Measurements from ENCODE around the gene CHP1. TPM values are rescaled to one million over a fixed set of nuclear protein-coding genes. Genes with fewer than 3 reads are reported as not detected.
"Not testable (repeated sequence)": the region's sequence is repeated elsewhere in the genome, so short reads cannot be mapped to it uniquely, and the experiment has no call there.

Gene CHP1
- total and polyA plus RNA-seq, 8 donors, result 23.2 to 79.1 (median 66.3) TPM

- Histone ChIP-seq H3K36me3 (no peaks in the 10 kb centered on the region), H3K9me3 (no peaks in the 10 kb centered on the region), H3K27me3 (no peaks in the 10 kb centered on the region), H3K27ac (no peak overlapping the region), H3K4me3 (no peak overlapping the region), H3K4me1 (peaks cover 7 to 18% (median 10%) of the 10 kb centered on the region in 3 donors)
- DNase-seq, result no peak
- TF ChIP-seq CTCF (IDR thresholded peaks at IDR 0.05), result no peak
- FAIRE-seq, result no peak
- intact Hi-C loops (cut with DNase I), result no loop called here
- ATAC-seq, result no peak
These were observed 4.9 kb downstream of the CHP1 start for GRCh38 chr15:41235929-41236328.

- no peak for FAIRE-seq
- H3K36me3 ChIP-seq, result no peaks in the 10 kb centered on the region
- intact Hi-C loops (cut with DNase I), result no loop called here
- TF ChIP-seq CTCF (IDR thresholded peaks at IDR 0.05), result no peak
- DNase-seq, result no peak
- no peaks in the 10 kb centered on the region for H3K27me3 ChIP-seq
- no peak overlapping the region for H3K27ac ChIP-seq
- no peak overlapping the region for H3K4me3 ChIP-seq
- peaks cover 11 to 19% (median 17%) of the 10 kb centered on the region in 3 donors for H3K4me1 ChIP-seq
- peak in 1 of 4 donors; percentile 56 for ATAC-seq
- no peaks in the 10 kb centered on the region for H3K9me3 ChIP-seq
- WGBS, 2 donors, result 51% methylated on average over 5 of the region's 5 CpGs
These were observed 7.0 kb downstream of the CHP1 start for GRCh38 chr15:41238100-41238499.

- ATAC-seq (peak; percentile 54 to 78 (median 74)), DNase-seq (peak in 3 of 6 donors; percentile 23 to 49 (median 44)), FAIRE-seq (no peak)
- H3K9me3 ChIP-seq, result no peaks in the 10 kb centered on the region
- no peaks in the 10 kb centered on the region for H3K27me3 ChIP-seq
- peak overlapping the region in 1 of 4 donors; percentile 29 for H3K27ac ChIP-seq
- no peak for TF ChIP-seq CTCF (IDR thresholded peaks at IDR 0.05)
- H3K4me3 ChIP-seq, result no peak overlapping the region
- 25 to 27% methylated on average over 6 of the region's 6 CpGs for WGBS, 2 donors
- intact Hi-C loops (cut with DNase I), result no loop called here
- H3K4me1 ChIP-seq, result peaks cover 9 to 13% (median 11%) of the 10 kb centered on the region in 3 donors
- H3K36me3 ChIP-seq, result peaks cover 0 to 18% (median 7%) of the 10 kb centered on the region in 3 donors
These were observed 10.3 kb downstream of the CHP1 start for GRCh38 chr15:41241221-41241964.

GRCh38 chr15:41250745-41251144 lies 19.7 kb downstream of the CHP1 start:
- H3K4me3 ChIP-seq; ATAC-seq; intact Hi-C loops (cut with DNase I); FAIRE-seq; H3K27me3 ChIP-seq; DNase-seq; H3K9me3 ChIP-seq: not testable (repeated sequence)
- Histone ChIP-seq H3K4me1 (peaks cover under 1 to 11% (median 7%) of the 10 kb centered on the region in 3 donors), H3K36me3 (peaks cover 0 to 14% (median 0%) of the 10 kb centered on the region in 3 donors), H3K27ac (peak overlapping the region in 1 of 4 donors; percentile 66)
- 85 to 88% methylated on average over 8 of the region's 8 CpGs for WGBS, 2 donors

- peaks cover 0 to 10% (median 0%) of the 10 kb centered on the region in 3 donors for H3K36me3 ChIP-seq
- no peak for DNase-seq
- peaks cover 4 to 18% (median 14%) of the 10 kb centered on the region in 3 donors for H3K4me1 ChIP-seq
- no peak for ATAC-seq
- no peak for FAIRE-seq
- no peak overlapping the region for H3K4me3 ChIP-seq
- no peak for TF ChIP-seq CTCF (IDR thresholded peaks at IDR 0.05)
- WGBS, 2 donors, result 95 to 99% methylated on average over 5 of the region's 5 CpGs
- no peaks in the 10 kb centered on the region for H3K27me3 ChIP-seq
- H3K27ac ChIP-seq, result no peak overlapping the region
- no peaks in the 10 kb centered on the region for H3K9me3 ChIP-seq
- intact Hi-C loops (cut with DNase I), result no loop called here
These were observed 20.3 kb downstream of the CHP1 start for GRCh38 chr15:41251411-41251810.

Measured in pancreas (tissue), 10 donors.